GM21447 (cell line): ENCODE data around the gene IL4R.
"Not testable (repeated sequence)": the region's sequence is repeated elsewhere in the genome, so short reads cannot be mapped to it uniquely, and the experiment has no call there.

Source experiments
- ATAC-seq: cut with Tn5 transposase; IDR thresholded peaks from one replicate; pipeline ENCODE4 v1.9.1; 2021; ENCODE audit not compliant: unreplicated experiment

IL4R gene

GRCh38 chr16:27327586-27327915 lies 13.8 kb downstream of the IL4R start:
- ATAC-seq = no peak

DNA sequence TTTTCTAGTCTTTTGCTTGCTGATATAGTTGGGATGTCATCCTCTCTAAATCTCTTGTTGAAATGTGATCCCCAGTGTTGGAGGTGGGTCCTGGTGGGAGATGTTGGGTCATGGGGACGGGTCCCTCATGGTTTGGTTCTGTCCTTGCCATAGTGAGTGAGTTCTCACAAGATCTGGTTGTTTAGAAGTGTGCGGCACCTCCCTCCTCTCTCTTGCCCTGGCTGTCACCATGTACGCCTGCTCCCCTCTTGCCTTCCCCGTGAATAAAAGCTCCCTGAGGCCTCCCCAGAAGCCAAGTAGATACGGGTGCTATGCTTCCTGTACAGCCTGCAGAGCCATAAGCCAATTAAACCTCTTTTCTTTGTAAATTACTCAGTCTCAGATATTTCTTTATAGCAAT lies 15.2 kb downstream of the IL4R start:
- no peak for ATAC-seq

DNA sequence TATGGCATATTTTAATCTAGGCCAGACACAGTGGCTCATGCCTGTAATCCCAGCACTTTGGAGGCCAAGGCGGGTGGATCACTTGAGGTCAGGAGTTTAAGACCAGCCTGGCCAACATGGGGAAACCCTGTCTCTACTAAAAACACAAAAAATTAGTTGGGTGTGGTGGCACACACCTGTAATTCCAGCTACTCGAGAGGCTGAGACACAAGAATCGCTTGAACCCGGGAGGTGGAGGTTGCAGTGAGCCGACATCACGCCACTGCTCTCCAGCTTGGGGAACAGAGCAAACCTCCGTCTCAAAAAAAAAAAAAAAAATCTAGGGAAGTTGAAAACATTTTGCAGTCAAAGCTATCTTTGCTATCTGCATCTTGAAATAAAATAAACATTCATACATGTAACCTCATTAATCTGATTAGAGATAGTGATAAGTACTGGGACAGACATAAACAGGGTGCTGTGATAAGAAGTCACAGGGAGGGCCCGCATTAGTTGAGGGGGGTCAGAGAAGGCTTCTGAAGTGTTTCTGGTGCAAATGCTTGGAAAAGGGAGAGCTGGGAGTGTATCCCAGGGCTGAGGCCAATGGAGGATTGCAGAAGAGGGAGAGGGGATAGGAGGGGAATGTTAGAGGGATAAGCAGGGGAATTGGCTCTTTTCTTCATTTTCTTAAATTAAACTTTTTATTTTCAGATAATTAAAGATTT lies 15.8 kb downstream of the IL4R start:
- ATAC-seq = not testable (repeated sequence)

- no peak for ATAC-seq
Observed at GRCh38 chr16:27330542-27330941, 16.8 kb downstream of the IL4R start.

- ATAC-seq = no peak
Observed at GRCh38 chr16:27332105-27332504, 18.3 kb downstream of the IL4R start.

- no peak for ATAC-seq
Observed at GRCh38 chr16:27333104-27333503, 19.3 kb downstream of the IL4R start.

DNA sequence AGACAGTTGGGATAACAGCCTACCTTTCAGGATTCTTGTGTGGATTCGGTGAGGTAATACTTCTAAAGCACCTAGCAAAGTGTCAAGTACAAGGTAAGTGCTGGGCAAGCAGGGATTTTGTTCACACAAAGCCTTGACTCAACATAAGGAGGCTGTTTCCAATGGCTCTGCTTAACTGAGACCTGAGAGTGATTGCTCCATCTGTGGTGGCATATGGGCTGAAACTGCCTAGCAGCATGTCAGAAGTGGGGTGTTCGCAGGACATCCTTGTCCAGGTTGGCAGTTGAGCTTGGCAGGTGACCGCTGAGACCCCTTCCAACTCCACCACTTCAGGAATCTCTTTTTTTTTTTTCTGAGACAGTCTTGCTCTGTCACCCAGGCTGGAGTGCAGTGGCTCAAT lies 19.8 kb downstream of the IL4R start:
- ATAC-seq = no peak

- ATAC-seq = no peak
Observed at GRCh38 chr16:27334192-27334764, 20.5 kb downstream of the IL4R start.

GRCh38 chr16:27334838-27335237 lies 21.1 kb downstream of the IL4R start:
- ATAC-seq = no peak

GRCh38 chr16:27335349-27336053 lies 21.7 kb downstream of the IL4R start:
- ATAC-seq = no peak

DNA sequence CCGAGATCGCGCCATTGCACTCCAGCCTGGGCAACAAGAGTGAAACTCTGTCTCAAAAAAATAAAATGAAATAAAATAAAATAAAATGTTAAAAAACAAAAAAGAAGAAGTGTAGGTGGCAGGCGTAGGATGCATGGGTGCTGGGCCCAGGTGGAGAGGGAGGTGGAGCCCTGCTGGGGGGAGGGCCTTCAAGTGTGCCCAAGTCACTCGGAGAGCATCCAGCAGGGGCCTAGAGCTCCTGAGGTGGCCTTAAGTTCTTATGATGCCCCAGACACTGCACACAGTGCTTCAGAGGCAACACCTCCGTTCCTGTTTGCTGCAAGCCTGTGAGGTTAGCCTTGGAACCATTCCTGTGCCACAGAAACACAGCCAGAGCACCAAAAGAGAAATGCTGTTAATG lies 23.2 kb downstream of the IL4R start:
- no peak for ATAC-seq

- no peak for ATAC-seq
Observed at GRCh38 chr16:27339180-27339579, 25.4 kb downstream of the IL4R start.

- ATAC-seq = no peak
Observed at GRCh38 chr16:27340654-27341053, 26.9 kb downstream of the IL4R start.

DNA sequence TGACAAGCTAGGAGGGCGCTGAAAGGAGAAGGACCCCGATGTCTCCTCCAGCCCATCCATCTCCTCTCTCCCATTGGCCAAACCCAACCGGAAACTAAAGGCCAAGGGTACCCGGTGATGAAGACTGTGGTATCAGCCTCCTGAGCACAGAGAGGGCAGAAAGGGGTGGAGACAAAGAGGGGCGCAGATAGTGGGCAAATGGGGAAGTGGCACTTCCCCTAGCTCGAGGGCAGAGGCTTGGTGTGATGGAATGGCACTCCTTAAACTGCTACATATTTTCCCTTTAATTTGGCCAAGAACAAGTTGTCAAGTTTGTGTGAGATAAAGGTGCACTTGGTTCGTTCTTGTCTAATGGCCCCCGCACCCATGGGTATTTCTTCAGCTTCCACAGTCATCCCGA lies 27.8 kb downstream of the IL4R start:
- ATAC-seq = no peak

GRCh38 chr16:27341971-27342370 lies 28.2 kb downstream of the IL4R start:
- ATAC-seq = no peak

DNA sequence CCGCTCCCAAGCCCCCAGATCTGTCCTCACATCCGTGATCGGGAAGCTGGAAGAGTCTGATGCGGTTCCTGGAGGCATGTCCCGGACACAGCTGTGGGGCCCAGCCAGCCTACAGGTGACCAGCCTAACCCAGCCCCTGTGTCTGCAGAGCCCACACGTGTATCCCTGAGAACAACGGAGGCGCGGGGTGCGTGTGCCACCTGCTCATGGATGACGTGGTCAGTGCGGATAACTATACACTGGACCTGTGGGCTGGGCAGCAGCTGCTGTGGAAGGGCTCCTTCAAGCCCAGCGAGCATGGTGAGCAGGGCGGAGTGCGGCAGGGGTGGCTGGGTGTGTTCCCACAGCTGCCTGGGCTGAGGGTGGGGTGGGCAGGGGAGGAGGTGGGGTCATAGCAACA lies 30.9 kb downstream of the IL4R start:
- no peak for ATAC-seq

DNA sequence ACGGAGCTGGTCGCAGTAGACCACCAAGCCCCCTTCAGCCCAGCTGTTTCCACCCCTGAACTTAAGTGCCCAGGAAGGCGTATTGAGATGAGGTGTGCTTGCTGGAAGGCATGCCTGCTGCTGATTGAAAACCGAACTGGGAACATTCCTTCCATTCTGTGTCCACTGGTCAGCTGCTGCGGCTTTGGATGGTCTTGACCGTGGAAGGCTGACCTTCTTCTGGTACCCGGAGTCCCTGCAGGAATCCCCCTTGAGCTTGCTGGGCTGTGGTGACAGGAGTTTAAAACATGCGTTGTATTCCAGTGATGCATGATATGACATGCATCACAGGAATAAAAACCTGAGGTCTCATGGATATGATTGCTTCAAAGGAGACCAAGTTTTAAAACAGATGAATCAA lies 31.4 kb downstream of the IL4R start:
- no peak for ATAC-seq

DNA sequence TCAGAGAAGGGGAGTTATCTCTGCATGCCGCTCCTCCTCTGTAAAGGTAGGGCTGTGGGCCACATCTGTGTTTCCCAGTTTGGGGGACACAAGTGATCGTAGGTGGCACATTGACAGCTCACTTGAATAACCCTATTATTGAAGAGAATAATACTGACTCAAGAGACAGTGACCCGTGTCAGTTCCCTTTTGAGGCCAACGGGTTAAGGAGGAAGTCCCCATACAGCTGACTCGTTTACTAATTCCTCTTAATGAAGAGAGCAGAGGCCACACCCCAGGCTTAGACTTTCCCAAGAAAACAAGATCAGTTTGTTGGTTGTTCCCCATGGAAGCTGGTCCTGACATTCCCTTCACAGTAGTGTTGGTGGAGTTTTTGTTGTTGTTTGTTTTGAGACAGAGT lies 33.0 kb downstream of the IL4R start:
- ATAC-seq = no peak

DNA sequence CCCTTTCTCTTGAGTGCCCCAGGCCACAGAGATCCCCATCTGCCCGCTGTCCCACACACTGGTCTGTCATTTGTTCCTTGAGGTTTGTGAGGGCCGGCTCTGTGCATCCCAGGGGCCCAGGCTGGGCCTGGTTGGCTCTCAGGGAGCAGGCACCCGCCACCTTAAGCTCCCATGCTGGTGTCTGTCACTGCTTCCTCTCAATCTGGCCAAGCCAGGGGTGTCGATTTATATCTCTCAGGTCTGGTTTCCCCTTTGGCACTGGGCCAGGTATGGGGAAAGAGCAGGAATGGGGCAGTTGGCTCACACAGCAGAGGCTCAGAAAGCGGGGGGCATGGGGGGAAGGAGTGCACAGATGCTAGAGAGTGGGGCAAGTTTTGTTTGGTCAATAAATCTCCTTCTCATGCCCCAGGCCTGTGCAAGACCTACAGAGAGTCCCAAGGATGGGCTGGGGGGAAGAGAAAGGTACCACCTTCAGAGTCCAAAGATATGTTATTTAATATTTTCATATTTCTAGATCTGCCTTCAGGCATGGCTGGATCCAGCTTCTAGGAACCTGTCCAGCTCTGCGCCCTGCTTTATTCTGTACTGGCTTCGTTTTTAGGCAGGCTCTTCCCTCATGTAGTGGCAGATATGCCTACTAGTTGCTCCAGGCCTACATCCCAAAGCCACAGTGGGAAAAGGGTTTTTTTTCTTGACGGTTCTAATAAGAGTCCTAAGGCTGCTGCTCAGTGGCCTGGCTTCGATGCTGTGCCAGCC lies 34.3 kb downstream of the IL4R start:
- no peak for ATAC-seq

DNA sequence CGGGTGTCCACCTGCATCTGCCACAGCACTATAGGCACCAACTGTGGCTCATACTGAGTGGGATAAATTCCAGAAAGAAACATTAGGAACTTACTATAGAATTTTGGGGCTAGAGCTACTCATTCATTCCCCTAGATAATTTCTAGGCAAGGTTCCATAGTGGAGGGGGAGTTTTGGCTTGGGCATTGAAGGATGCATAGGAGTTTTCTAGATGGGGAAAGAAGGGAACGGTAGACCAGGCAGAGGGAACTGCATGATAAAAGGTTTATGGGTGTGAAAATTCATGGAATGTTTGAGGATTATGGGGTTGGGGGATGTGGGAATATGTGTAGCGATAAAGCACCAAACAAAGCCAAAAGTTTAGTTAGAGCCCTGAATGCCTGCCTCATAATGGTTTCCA lies 35.5 kb downstream of the IL4R start:
- ATAC-seq = no peak

GRCh38 chr16:27350006-27350405 lies 36.2 kb downstream of the IL4R start:
- no peak for ATAC-seq

DNA sequence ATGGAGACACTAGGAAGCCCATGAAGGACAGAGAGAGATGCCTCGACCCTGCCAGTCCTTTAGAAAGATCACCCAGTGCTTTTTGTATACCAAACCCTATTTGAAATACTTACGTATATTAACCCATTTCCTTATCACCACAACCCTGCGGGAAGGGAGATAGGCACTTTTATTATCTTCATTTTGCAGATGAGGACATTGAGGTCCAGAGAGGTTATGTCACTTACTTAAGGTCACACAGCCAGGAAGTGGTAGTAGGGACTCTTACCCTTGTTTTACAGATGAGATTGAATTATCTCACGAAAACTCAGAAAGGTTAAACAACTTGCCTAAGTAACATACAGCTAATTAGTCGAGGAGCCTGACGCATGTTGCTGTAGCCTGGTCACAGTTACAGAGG lies 38.2 kb downstream of the IL4R start:
- ATAC-seq = no peak
